Lung (tissue), 12 donors: ENCODE measurements around the gene SHISA6. TPM values are rescaled to one million over a fixed set of nuclear protein-coding genes. Genes with fewer than 3 reads are reported as not detected.

Source experiments
- ATAC-seq: fragments of 200-7000 bp; cut with Tn5 transposase; one replicate; pipeline ENCODE4 v1.9.1; 2020; ENCODE audit warnings: moderate number of reproducible peaks; ENCODE audit not compliant: insufficient read depth, low FRiP score
- DNase-seq, 3 donors: peaks; one replicate each; pipeline ENCODE4 v3.0.0-alpha.2; 2013 to 2017
- H3K27ac ChIP-seq, 2 donors: one replicate each; pipeline ENCODE4 v1.5.1; 2013; ENCODE audit warnings: mild to moderate bottlenecking in 2 of 2, moderate library complexity in 2 of 2, control low read depth in 1 of 2, inconsistent platforms in 1 of 2, low read depth in 1 of 2, low read length in 1 of 2
- H3K27me3 ChIP-seq, 3 donors: one replicate each; pipeline ENCODE4 v1.5.1; 2013; ENCODE audit warnings: low read length in 2 of 3; ENCODE audit not compliant: control insufficient read depth in 3 of 3, insufficient read depth in 3 of 3
- H3K36me3 ChIP-seq, 4 donors: one replicate each; pipeline ENCODE4 v1.5.1; 2013; ENCODE audit warnings: low read length in 4 of 4, mild to moderate bottlenecking in 1 of 4, moderate library complexity in 1 of 4; ENCODE audit not compliant: control insufficient read depth in 4 of 4, insufficient read depth in 4 of 4
- H3K4me1 ChIP-seq, 5 donors: one replicate each; pipeline ENCODE4 v1.5.1; 2013; ENCODE audit warnings: low read length in 5 of 5, mild to moderate bottlenecking in 2 of 5, moderate library complexity in 1 of 5; ENCODE audit not compliant: control insufficient read depth in 5 of 5, insufficient read depth in 5 of 5
- H3K4me3 ChIP-seq: one replicate; pipeline ENCODE4 v1.5.1; 2013; ENCODE audit warnings: mild to moderate bottlenecking, control low read depth, moderate library complexity
- H3K9ac ChIP-seq, 2 donors: one replicate each; pipeline ENCODE4 v1.5.1; 2013; ENCODE audit warnings: low read length in 2 of 2, control low read depth in 1 of 2; ENCODE audit not compliant: insufficient read depth in 1 of 2
- H3K9me3 ChIP-seq, 4 donors: one replicate each; pipeline ENCODE4 v1.5.1; 2013; ENCODE audit warnings: low read length in 3 of 4, mild to moderate bottlenecking in 1 of 4, moderate library complexity in 1 of 4; ENCODE audit not compliant: control insufficient read depth in 4 of 4, insufficient read depth in 3 of 4
- CTCF ChIP-seq: IDR thresholded peaks from 2 replicates; pipeline ENCODE4 v1.5.1; 2012; ENCODE audit warnings: mild to moderate bottlenecking; ENCODE audit errors: control extremely low read depth, extremely low read depth
- WGBS, 2 donors: extraction: QIAGEN DNeasy Blood & Tissue Kit; methylation state at CpG; one replicate each; pipeline ENCODE4 v1.1.7; 2013; 5-methylcytosine and 5-hydroxymethylcytosine counted together
- polyA plus RNA-seq, 2 donors: library from polyadenylated mRNA; stranded (reverse); fragments of 200-250 nt; gene quantifications; one replicate each; pipeline ENCODE4 v1.2.1, GENCODE V29; 2013
- total RNA-seq, 2 donors: library from RNA; depleted of rRNA in 1 of 2; stranded (reverse); fragments of >200 nt in 1 of 2; gene quantifications; one replicate each; pipeline ENCODE4 v1.2.1, GENCODE V29; 2014 to 2021
- donor health status: control.
- donor health status: control.
- donor health status: Bipolar disorder and iron deficiency.
- donor health status: healthy.
- donor health status: DM: yes; HTN: yes; CAD: no.

The SHISA6 gene
- total and polyA plus RNA-seq, 4 donors, result 0.03 to 0.34 (median 0.11) TPM

GRCh38 chr17:11564589-11565380 lies 323.8 kb downstream of the SHISA6 start:
- H3K27ac ChIP-seq, result no peak overlapping the region
- no peaks in the 10 kb centered on the region for H3K36me3 ChIP-seq
- H3K4me3 ChIP-seq, result no peak overlapping the region
- no peak overlapping the region for H3K9ac ChIP-seq
- no peaks in the 10 kb centered on the region for H3K9me3 ChIP-seq
- DNase-seq (peak in 2 of 3 donors; percentile 10 to 44), ATAC-seq (no peak)
- H3K27me3 ChIP-seq, result no peaks in the 10 kb centered on the region
- no peak for TF ChIP-seq CTCF
- no peaks in the 10 kb centered on the region for H3K4me1 ChIP-seq
- 53 to 75% methylated on average over 3 of the region's 3 CpGs for WGBS, 2 donors

GRCh38 chr17:11565591-11565990 lies 324.6 kb downstream of the SHISA6 start:
- ATAC-seq, result no peak

GRCh38 chr17:11578998-11579397 lies 338.0 kb downstream of the SHISA6 start:
- H3K36me3 ChIP-seq, result no peaks in the 10 kb centered on the region
- H3K4me3 ChIP-seq, result no peak overlapping the region
- H3K27me3 ChIP-seq, result no peaks in the 10 kb centered on the region
- peaks cover 0 to 12% (median 4%) of the 10 kb centered on the region in 4 donors for H3K9me3 ChIP-seq
- H3K9ac ChIP-seq, result no peak overlapping the region
- ATAC-seq, result no peak
- no peak overlapping the region for H3K27ac ChIP-seq
- DNase-seq, result no peak
- TF ChIP-seq CTCF, result no peak
- H3K4me1 ChIP-seq, result no peaks in the 10 kb centered on the region
- 80% methylated on average over 3 of the region's 3 CpGs for WGBS, 2 donors

More at GRCh38 chr17:11565591-11565990, 324.6 kb downstream of the SHISA6 start:
- Histone ChIP-seq H3K9ac (no peak overlapping the region), H3K4me1 (no peaks in the 10 kb centered on the region), H3K36me3 (no peaks in the 10 kb centered on the region), H3K27me3 (no peaks in the 10 kb centered on the region), H3K4me3 (no peak overlapping the region), H3K27ac (no peak overlapping the region), H3K9me3 (no peaks in the 10 kb centered on the region)
- no peak for DNase-seq
- WGBS, 2 donors, result 71 to 73% methylated on average over 4 of the region's 4 CpGs
- no peak for TF ChIP-seq CTCF

GRCh38 chr17:11580677-11581076 lies 339.7 kb downstream of the SHISA6 start:
- DNase-seq (no peak), ATAC-seq (no peak)
- Histone ChIP-seq H3K27me3 (no peaks in the 10 kb centered on the region), H3K36me3 (no peaks in the 10 kb centered on the region), H3K4me1 (no peaks in the 10 kb centered on the region), H3K27ac (no peak overlapping the region), H3K4me3 (no peak overlapping the region), H3K9me3 (peaks cover 0 to 12% (median 4%) of the 10 kb centered on the region in 4 donors), H3K9ac (no peak overlapping the region)
- 83 to 88% methylated on average over 3 of the region's 3 CpGs for WGBS, 2 donors
- TF ChIP-seq CTCF, result no peak
